ENCODE results near the gene DGKD.

The DGKD gene

GRCh38 chr2:233338046-233338445, 16.2 kb upstream of the DGKD start:
- DNase-seq, result no peak

- DNase-seq, result no peak
Measured at GRCh38 chr2:233338812-233339368, 15.4 kb upstream of the DGKD start.

- no peak for DNase-seq
Measured at GRCh38 chr2:233339427-233339826, 14.9 kb upstream of the DGKD start.

- no peak for DNase-seq
Measured at GRCh38 chr2:233341296-233341695, 13.0 kb upstream of the DGKD start.

GRCh38 chr2:233342301-233342700, 12.0 kb upstream of the DGKD start:
- no peak for DNase-seq

- no peak for DNase-seq
Measured at GRCh38 chr2:233343171-233343705, 11.1 kb upstream of the DGKD start.

- no peak for DNase-seq
Measured at GRCh38 chr2:233346376-233346775, 7.9 kb upstream of the DGKD start.

- DNase-seq, result no peak
Measured at GRCh38 chr2:233346930-233347329, 7.4 kb upstream of the DGKD start.

- no peak for DNase-seq
Measured at GRCh38 chr2:233349005-233349998, 5.0 kb upstream of the DGKD start.

GRCh38 chr2:233350708-233351107, 3.6 kb upstream of the DGKD start:
- no peak for DNase-seq

- DNase-seq, result no peak
Measured at GRCh38 chr2:233351423-233351822, 2.9 kb upstream of the DGKD start.

GRCh38 chr2:233352141-233352842, 2.0 kb upstream of the DGKD start:
- DNase-seq, result no peak

- DNase-seq, result no peak
Measured at GRCh38 chr2:233353101-233353768, 1.1 kb upstream of the DGKD start.

GRCh38 chr2:233354500-233354924, 218 bp downstream of the DGKD start:
- DNase-seq, result no peak

GRCh38 chr2:233354971-233355574, 779 bp downstream of the DGKD start:
- DNase-seq, result no peak

- no peak for DNase-seq
Measured at GRCh38 chr2:233355916-233356315, 1.6 kb downstream of the DGKD start.

- no peak for DNase-seq
Measured at GRCh38 chr2:233356546-233357308, 2.4 kb downstream of the DGKD start.

GRCh38 chr2:233358335-233358734, 4.0 kb downstream of the DGKD start:
- no peak for DNase-seq

- no peak for DNase-seq
Measured at GRCh38 chr2:233358947-233359346, 4.7 kb downstream of the DGKD start.

GRCh38 chr2:233359823-233360222, 5.5 kb downstream of the DGKD start:
- no peak for DNase-seq

GRCh38 chr2:233360771-233361176, 6.5 kb downstream of the DGKD start:
- DNase-seq, result no peak

GRCh38 chr2:233361297-233361696, 7.0 kb downstream of the DGKD start:
- DNase-seq, result no peak

Data from NCI-H1694 (cell line).